Activated CD8-positive, alpha-beta T cell treated with anti-CD3 and anti-CD28 coated beads for 36 hours (primary cell): Measurements from ENCODE around the gene CD1C. TPM values are rescaled to one million over a fixed set of nuclear protein-coding genes. Genes with fewer than 3 reads are reported as not detected.

Experiments
- ATAC-seq: fragments of 200-7000 bp; cut with Tn5 transposase; one replicate; pipeline ENCODE4 v1.10.0; 2021; ENCODE audit warnings: mild to moderate bottlenecking, moderate library complexity
- CTCF ChIA-PET: fragments of 350-600 bp; sonication (Branson Sonifier 250); formaldehyde crosslinking; loops from one replicate; lab custom pipeline; 2021; ENCODE audit warnings: antibody characterized with exemption; lab: Charles Lee
- POLR2A ChIA-PET: fragments of 350-600 bp; sonication (Branson Sonifier 250); formaldehyde crosslinking; loops from one replicate; lab custom pipeline; 2021; ENCODE audit warnings: antibody characterized with exemption; lab: Charles Lee
- DNase-seq: peaks from one replicate; pipeline ENCODE4 v3.0.0-alpha.2; 2020
- H3K27ac Mint-ChIP-seq: one replicate; pipeline ENCODE4 v1.8.0; 2021; ENCODE audit warnings: mild to moderate bottlenecking, mixed read lengths
- H3K27me3 Mint-ChIP-seq: one replicate; pipeline ENCODE4 v1.8.0; 2021; ENCODE audit warnings: mixed read lengths
- H3K36me3 Mint-ChIP-seq: one replicate; pipeline ENCODE4 v1.8.0; 2021; ENCODE audit warnings: low read depth, mixed read lengths
- H3K4me1 Mint-ChIP-seq: one replicate; pipeline ENCODE4 v1.8.0; 2021; ENCODE audit warnings: low read depth, mixed read lengths
- H3K4me3 Mint-ChIP-seq: one replicate; pipeline ENCODE4 v1.8.0; 2021; ENCODE audit warnings: mild to moderate bottlenecking, moderate library complexity, mixed read lengths
- H3K9me3 Mint-ChIP-seq: one replicate; pipeline ENCODE4 v1.8.0; 2021; ENCODE audit warnings: mixed read lengths
- CTCF ChIP-seq: fragments of 200-600 bp; IDR thresholded peaks from one replicate; pipeline ENCODE4 v1.8.0; 2022; ENCODE audit warnings: antibody characterized with exemption, mild to moderate bottlenecking
- intact Hi-C: fragments of 100-400 bp; cut with micrococcal nuclease; formaldehyde crosslinking; loops from one replicate; pipeline ENCODE4 v1.10.0; 2022
- total RNA-seq, 2 experiments: library from RNA; stranded (reverse); gene quantifications; one replicate each; pipeline ENCODE4 v1.2.3, GENCODE V29; 2021

The CD1C gene
- total RNA-seq, 2 experiments from 2014 or later = 0.25 to 0.65 TPM

- no peak for TF ChIP-seq CTCF
- POLR2A ChIA-PET = interaction anchor here (0.8 kb wide), 1 partner anchor 71 kb away, joined by 3 read pairs; no protein-coding TSS in a partner anchor
- Mint-ChIP-seq H3K4me3 (no peak overlapping the region), H3K36me3 (no peaks in the 10 kb centered on the region), H3K27ac (no peak overlapping the region), H3K9me3 (no peaks in the 10 kb centered on the region), H3K4me1 (peaks cover 6% of the 10 kb centered on the region), H3K27me3 (peaks cover 3% of the 10 kb centered on the region)
- CTCF ChIA-PET = interaction anchor here (0.9 to 2.0 kb wide), 4 partner anchors 18 to 125 kb away, joined by 3 to 20 read pairs (median 4); no protein-coding TSS in a partner anchor
- ATAC-seq (no peak), DNase-seq (no peak)
- intact Hi-C loops = loop anchor here (1.0 kb wide), 1 partner anchor 125 kb away; no protein-coding TSS in a partner anchor
These were observed 39.6 kb downstream of the CD1C start for GRCh38 chr1:158329300-158329699.

DNA sequence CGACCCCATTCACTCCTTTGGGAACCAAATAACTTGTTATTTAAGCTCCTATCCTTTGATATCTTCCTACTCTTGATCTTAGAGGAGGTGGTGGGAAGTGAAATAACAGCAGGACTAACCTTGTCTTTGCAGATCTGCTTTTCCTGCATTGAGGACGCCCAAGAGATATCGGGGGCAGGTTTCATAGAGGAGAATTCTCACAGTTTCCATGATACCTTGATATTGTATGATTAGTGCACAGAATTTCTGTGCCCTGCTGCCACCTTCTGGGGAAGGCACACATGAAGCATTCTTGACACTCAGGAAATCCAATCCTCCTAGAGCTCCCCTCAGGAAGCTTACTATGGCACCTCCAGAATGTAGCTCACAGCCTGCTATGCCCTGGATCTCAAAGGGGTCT is 40.0 kb downstream of the CD1C start:
- Mint-ChIP-seq H3K27me3 (peaks cover 3% of the 10 kb centered on the region), H3K4me1 (peaks cover 6% of the 10 kb centered on the region), H3K27ac (no peak overlapping the region), H3K36me3 (no peaks in the 10 kb centered on the region), H3K9me3 (no peaks in the 10 kb centered on the region), H3K4me3 (no peak overlapping the region)
- ChIA-PET POLR2A (interaction anchor here (0.8 kb wide), 1 partner anchor 71 kb away, joined by 3 read pairs; no protein-coding TSS in a partner anchor), CTCF (interaction anchor here (0.8 to 2.0 kb wide), 5 partner anchors 19 to 126 kb away, joined by 3 to 20 read pairs (median 3); no protein-coding TSS in a partner anchor)
- intact Hi-C loops = loop anchor here (1.0 kb wide), 1 partner anchor 125 kb away; no protein-coding TSS in a partner anchor
- TF ChIP-seq CTCF = no peak
- DNase-seq (peak; percentile 46), ATAC-seq (peak; percentile 39)

DNA sequence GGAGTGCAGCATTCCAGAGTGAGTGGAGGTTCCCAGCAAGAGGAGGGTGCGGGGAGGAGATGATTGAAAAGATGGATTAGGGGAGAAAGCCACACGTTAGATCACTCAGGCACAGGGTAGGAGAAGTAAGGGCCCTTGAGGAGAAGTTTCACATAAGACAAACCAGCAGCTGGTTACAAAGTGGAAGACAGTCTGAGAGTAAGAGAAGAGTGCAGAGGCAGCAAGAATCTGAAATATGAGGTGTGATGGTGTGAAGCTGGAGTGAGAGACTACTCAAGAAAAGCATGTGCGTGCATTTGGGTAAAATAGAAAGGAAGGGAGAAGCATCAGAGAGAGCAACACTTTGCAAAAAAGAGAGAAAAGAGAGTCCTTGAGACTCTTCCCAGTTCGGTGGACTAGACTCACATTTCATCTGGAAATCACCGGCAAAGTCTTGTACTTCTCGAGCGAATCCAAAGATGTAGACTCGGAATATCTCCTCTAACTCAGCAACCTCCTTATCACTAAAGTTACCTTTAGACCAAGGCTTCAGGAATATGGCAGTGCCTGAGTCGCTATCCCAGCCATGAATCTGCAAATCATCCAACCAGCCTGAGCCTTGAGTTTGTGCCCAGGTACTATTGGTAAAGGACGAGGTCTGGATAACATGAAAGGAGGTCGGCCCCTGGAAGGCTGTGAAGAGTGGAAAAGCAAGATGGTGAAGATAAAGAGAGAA is 40.8 kb downstream of the CD1C start:
- intact Hi-C loops = no loop called here
- ATAC-seq = no peak
- Mint-ChIP-seq H3K27me3 (peaks cover 5% of the 10 kb centered on the region), H3K4me1 (peaks cover 6% of the 10 kb centered on the region), H3K27ac (no peak overlapping the region), H3K36me3 (no peaks in the 10 kb centered on the region), H3K4me3 (no peak overlapping the region), H3K9me3 (no peaks in the 10 kb centered on the region)
- TF ChIP-seq CTCF = no peak
- CTCF ChIA-PET = interaction anchor here (0.8 to 2.0 kb wide), 5 partner anchors 20 to 127 kb away, joined by 3 to 20 read pairs (median 3); no protein-coding TSS in a partner anchor
- POLR2A ChIA-PET = no interaction called here
- DNase-seq = no peak

DNA sequence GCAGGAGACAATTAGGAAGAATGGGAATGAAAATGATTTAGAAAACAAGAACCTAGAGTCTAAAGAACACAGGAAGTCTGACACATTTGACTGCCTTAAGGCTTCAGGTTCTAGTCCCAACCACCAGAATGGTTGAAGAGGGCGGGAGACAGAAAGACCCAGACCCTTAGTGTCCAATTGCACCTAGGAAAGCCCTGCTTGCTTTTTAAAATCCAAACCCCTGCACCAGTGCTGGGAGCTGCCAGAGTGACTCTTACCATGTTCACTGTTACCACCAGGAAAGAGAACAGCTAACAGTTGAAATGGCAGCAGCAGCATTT is 41.3 kb downstream of the CD1C start:
- intact Hi-C loops = no loop called here
- ATAC-seq (no peak), DNase-seq (no peak)
- ChIA-PET POLR2A (no interaction called here), CTCF (no interaction called here)
- peaks cover 5% of the 10 kb centered on the region for H3K27me3 Mint-ChIP-seq
- H3K27ac Mint-ChIP-seq = no peak overlapping the region
- H3K4me1 Mint-ChIP-seq = peaks cover 6% of the 10 kb centered on the region
- no peaks in the 10 kb centered on the region for H3K9me3 Mint-ChIP-seq
- no peaks in the 10 kb centered on the region for H3K36me3 Mint-ChIP-seq
- no peak for TF ChIP-seq CTCF
- H3K4me3 Mint-ChIP-seq = no peak overlapping the region

DNA sequence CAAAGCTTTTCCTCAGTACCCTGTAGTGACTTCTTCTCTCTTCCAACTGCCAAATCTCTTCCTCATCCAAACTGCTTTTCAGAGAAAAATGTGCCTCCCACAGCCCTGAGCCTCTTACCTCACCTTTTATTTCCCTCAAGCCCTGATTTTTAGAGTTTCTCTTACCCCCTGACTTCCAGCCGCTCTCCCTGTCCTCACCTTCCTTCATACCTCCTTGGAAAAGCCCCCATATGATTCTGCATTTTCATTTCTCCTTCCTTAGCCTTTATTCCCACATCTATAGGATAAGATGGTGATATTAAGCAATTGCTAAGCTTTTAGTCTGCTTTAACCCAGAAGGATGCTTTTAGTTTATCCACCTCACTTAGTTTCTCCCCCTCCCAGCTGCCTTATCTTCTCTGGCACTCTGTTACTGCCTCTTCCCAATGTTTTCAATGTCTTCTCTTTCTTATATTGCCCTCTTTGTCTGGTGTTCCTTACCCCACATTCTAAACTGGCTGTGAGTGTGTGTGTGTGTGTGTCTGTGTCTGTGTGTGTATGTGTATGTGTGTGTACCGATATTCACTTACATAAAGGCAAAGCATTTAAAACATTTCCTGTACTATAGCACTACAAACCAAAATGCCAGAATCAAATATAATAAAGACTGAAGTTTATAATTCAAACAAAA is 41.9 kb downstream of the CD1C start, which contains the start of gene CD1B:
CD1B (minus strand) TSS at position 51 of the 670 bp plus-strand sequence. CDS start 108 bp downstream, outside the sequence.
- TF ChIP-seq CTCF = no peak
- no peak within 1 kb of the TSS for H3K4me3 Mint-ChIP-seq
- intact Hi-C loops = no loop called here

More for the DNA sequence above, 41.9 kb downstream of the CD1C start, which contains the start of gene CD1B:
- no peak for ATAC-seq
- DNase-seq = no peak
- Mint-ChIP-seq H3K36me3 (no peaks in the 10 kb centered on the region), H3K27me3 (peaks cover 5% of the 10 kb centered on the region), H3K9me3 (no peaks in the 10 kb centered on the region), H3K27ac (no peak within 1 kb of the TSS), H3K4me1 (peaks cover 6% of the 10 kb centered on the region)
- CTCF ChIA-PET = interaction anchor here (1.8 kb wide), 1 partner anchor 127 kb away, joined by 6 read pairs; no protein-coding TSS in a partner anchor
- POLR2A ChIA-PET = no interaction called here
